Colon (tissue), 2 donors: ENCODE data around the gene LOXHD1.

Experiments used
- FAIRE-seq: peaks from 2 replicates; lab custom pipeline; 2012; peaks lifted over from hg19 to GRCh38; lab: Jason Lieb, UNC
- donor health status: control.
- donor health status: control.

Gene LOXHD1

GRCh38 chr18:46475390-46475752, 181.6 kb downstream of the LOXHD1 start:
- no peak for FAIRE-seq

- FAIRE-seq = no peak
Observed at GRCh38 chr18:46474487-46475389, 182.3 kb downstream of the LOXHD1 start.

- FAIRE-seq = no peak
Observed at GRCh38 chr18:46471809-46472498, 185.1 kb downstream of the LOXHD1 start.

GRCh38 chr18:46470714-46471113, 186.3 kb downstream of the LOXHD1 start:
- no peak for FAIRE-seq

- no peak for FAIRE-seq
Observed at GRCh38 chr18:46469186-46469915, 187.7 kb downstream of the LOXHD1 start.

- no peak for FAIRE-seq
Observed at GRCh38 chr18:46468426-46469180, 188.4 kb downstream of the LOXHD1 start.

GRCh38 chr18:46466234-46467160, 190.5 kb downstream of the LOXHD1 start:
- no peak for FAIRE-seq

GRCh38 chr18:46464926-46465655, 191.9 kb downstream of the LOXHD1 start:
- FAIRE-seq = no peak

GRCh38 chr18:46462523-46462922, 194.5 kb downstream of the LOXHD1 start:
- FAIRE-seq = no peak

GRCh38 chr18:46461993-46462392, 195.0 kb downstream of the LOXHD1 start:
- no peak for FAIRE-seq

- FAIRE-seq = no peak
Observed at GRCh38 chr18:46460754-46461153, 196.3 kb downstream of the LOXHD1 start.

GRCh38 chr18:46459789-46460455, 197.1 kb downstream of the LOXHD1 start:
- no peak for FAIRE-seq

GRCh38 chr18:46458472-46458871, 198.5 kb downstream of the LOXHD1 start:
- no peak for FAIRE-seq

GRCh38 chr18:46456691-46457090, 200.3 kb downstream of the LOXHD1 start:
- FAIRE-seq = no peak

- no peak for FAIRE-seq
Observed at GRCh38 chr18:46452820-46453219, 204.2 kb downstream of the LOXHD1 start.

GRCh38 chr18:46449499-46449898, 207.5 kb downstream of the LOXHD1 start:
- FAIRE-seq = no peak

- no peak for FAIRE-seq
Observed at GRCh38 chr18:46449033-46449432, 208.0 kb downstream of the LOXHD1 start.

- FAIRE-seq = no peak
Observed at GRCh38 chr18:46448347-46448746, 208.7 kb downstream of the LOXHD1 start.

- no peak for FAIRE-seq
Observed at GRCh38 chr18:46447792-46448191, 209.2 kb downstream of the LOXHD1 start.

- no peak for FAIRE-seq
Observed at GRCh38 chr18:46447323-46447722, 209.7 kb downstream of the LOXHD1 start.
